ENCODE results near the gene ULK4. TPM values are rescaled to one million over a fixed set of nuclear protein-coding genes. Genes with fewer than 3 reads are reported as not detected.

Gene ULK4
- total RNA-seq, 1 donor from 2014 or later = 5.1 TPM

DNA sequence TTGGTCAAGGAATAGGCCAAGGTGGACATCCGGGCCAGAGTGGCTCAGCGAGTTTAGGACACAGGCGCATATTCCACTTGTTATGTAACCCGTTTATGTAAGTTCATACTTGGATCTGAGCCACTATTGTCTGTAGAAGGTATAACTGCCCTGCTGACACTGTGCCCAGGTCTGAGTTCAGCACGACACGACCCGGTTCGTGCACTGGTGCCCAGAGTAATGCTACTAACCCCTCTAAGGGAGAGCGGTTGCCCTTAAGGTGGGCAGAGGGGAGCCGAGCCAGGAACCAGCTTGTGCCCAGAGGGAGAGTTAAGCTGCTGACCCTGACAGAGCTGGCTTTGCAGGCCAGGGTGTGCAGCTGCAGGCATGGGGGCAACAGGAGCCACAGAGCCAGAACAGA lies 1.9 kb upstream of the ULK4 start:
- intact Hi-C loops (cut with DNase I) = loop anchor here (5.0 kb wide), 1 partner anchor 62 kb away; no protein-coding TSS in a partner anchor
- DNase-seq (ENCODE audit: low spot score) = no peak

DNA sequence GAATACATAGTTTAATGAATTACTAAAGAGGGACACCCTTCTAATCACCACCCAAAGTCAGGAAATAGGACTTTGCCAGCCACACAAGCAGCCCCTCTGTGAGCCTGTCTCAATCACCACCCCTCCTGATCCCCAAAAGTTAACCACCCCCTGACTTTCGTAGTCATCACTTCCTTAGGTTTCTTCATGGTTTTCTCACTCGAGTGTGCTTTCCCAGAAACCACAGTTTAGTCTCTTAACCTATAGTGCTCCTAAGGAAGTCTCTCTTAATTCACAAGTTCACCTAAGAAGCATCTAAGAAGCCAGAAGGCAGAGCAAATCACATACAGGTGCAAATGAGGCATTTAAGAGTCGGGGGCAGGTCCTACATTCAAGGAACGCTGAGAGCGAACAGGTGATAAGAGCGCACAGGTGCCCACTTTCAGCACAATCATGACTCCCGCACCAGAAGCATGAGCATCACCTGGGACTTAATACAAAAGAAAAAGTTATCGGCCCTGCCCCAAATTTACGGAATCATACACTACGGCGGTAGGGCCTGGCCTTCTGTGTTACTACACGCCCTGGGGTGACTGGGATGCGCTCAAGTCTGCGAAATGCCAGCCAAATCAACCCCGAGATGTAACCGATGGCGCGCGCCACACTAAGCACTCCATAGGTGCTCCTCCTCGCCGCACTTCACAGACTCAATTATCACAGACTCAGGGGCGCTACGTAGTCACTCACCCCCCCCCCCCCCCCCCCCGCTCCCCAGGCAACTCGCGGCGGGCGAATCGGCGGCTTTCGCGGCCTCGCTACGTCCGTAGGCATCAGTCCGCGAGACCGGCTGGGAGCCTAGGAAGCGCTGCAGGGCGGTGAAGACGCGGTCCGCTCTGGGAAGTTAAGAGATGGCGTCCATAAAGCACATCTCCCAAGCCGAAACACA lies 815 bp downstream of the ULK4 start:
- peak; percentile 77 for DNase-seq (ENCODE audit: low spot score)
- intact Hi-C loops (cut with DNase I) = loop anchor here (2.0 to 5.0 kb wide), 2 partner anchors 59 to 138 kb away; no protein-coding TSS in a partner anchor

GRCh38 chr3:41956574-41956973 lies 5.3 kb downstream of the ULK4 start:
- intact Hi-C loops (cut with DNase I) = no loop called here
- DNase-seq (ENCODE audit: low spot score) = no peak

DNA sequence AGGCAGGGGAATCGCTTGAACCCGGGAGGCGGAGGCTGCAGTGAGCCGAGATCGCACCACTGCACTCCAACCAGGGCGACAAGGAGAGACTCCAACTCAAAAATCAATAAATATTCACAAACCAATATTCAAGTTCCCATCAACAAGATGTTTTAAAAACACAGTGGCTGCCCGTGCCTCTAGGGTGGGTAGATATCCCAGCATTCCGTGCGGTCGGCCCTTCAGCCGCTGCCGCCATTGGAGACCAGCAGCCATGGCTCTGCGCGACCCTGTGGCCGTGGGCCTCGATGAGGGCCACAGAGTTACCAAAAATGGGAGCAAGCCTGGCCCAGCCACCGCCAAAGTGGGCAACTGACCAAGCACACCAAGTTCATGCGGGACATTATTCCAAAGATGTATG lies 6.7 kb downstream of the ULK4 start:
- intact Hi-C loops (cut with DNase I) = no loop called here

GRCh38 chr3:41943311-41943843 lies 18.5 kb downstream of the ULK4 start:
- DNase-seq (ENCODE audit: low spot score) = no peak
- intact Hi-C loops (cut with DNase I) = no loop called here

More for the DNA sequence above, 6.7 kb downstream of the ULK4 start:
- no peak for DNase-seq (ENCODE audit: low spot score)

DNA sequence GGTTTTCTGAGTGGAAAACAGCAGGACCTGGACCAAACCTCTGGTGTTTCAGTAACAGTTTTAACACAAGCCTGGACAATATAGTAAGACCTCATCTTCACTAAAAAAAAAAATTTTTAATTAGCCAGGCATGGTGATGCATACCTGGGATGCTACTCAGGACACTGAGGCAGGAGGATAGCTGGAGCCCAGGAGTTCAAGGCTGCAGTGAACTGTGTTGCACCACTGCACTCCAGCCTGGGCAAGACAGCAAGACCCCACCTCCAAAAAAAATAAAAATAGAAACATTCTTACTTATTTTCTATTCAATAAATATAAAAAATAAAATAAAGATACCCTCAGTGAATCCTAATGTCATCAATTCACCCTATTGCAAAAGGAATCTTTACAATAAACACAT lies 21.5 kb downstream of the ULK4 start:
- DNase-seq (ENCODE audit: low spot score) = no peak
- intact Hi-C loops (cut with DNase I) = no loop called here

GRCh38 chr3:41936384-41936783 lies 25.5 kb downstream of the ULK4 start:
- no peak for DNase-seq (ENCODE audit: low spot score)
- intact Hi-C loops (cut with DNase I) = no loop called here

- no peak for DNase-seq (ENCODE audit: low spot score)
- intact Hi-C loops (cut with DNase I) = no loop called here
Observed at GRCh38 chr3:41933154-41933676, 28.7 kb downstream of the ULK4 start.

GRCh38 chr3:41932464-41932863 lies 29.4 kb downstream of the ULK4 start:
- intact Hi-C loops (cut with DNase I) = no loop called here
- DNase-seq (ENCODE audit: low spot score) = no peak

GRCh38 chr3:41920406-41920965 lies 41.4 kb downstream of the ULK4 start:
- intact Hi-C loops (cut with DNase I) = no loop called here
- no peak for DNase-seq (ENCODE audit: low spot score)

- intact Hi-C loops (cut with DNase I) = no loop called here
- no peak for DNase-seq (ENCODE audit: low spot score)
Observed at GRCh38 chr3:41915353-41915752, 46.5 kb downstream of the ULK4 start.

DNA sequence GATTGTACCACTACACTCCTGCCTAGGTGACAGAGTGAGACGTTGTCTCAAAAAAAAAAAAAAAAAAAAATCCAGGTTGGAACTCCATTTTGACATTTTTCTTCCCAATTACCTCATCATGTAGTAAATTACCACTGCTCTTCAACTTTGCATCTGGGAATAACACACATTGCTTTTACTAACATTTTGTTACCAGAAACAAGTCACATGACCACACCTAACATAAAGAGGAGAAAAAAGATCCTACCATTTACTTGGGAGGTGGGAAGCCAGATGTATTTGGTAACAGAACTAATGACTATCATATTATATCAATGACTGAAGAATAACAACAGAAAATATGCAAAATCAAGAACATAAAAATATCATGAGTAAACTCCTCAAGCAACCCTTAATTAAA lies 49.6 kb downstream of the ULK4 start:
- DNase-seq (ENCODE audit: low spot score) = no peak
- intact Hi-C loops (cut with DNase I) = no loop called here

- intact Hi-C loops (cut with DNase I) = no loop called here
- no peak for DNase-seq (ENCODE audit: low spot score)
Observed at GRCh38 chr3:41907330-41908073, 54.4 kb downstream of the ULK4 start.

DNA sequence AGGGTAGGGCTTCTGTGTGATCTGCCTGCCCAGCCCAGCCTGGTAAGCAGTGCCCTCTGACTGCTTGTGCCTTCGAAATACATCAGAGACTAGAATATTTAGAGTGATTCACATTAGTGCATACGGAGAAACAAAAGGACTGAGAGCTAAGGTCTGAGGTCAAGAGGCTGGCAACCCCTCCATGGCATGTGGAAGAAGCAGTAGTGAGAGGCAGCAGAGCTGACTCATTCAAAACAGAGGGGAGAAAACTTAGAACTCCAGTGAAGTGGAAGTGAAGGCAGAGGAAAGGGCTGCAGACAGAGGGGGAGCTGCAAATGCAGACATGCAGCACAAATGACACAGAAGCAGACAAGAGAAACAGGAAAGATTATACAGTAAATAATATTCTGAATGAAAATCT lies 61.6 kb downstream of the ULK4 start:
- DNase-seq (ENCODE audit: low spot score) = no peak
- intact Hi-C loops (cut with DNase I) = loop anchor here (5.0 kb wide), 1 partner anchor 62 kb away; the partner anchor contains the start of gene ULK4

DNA sequence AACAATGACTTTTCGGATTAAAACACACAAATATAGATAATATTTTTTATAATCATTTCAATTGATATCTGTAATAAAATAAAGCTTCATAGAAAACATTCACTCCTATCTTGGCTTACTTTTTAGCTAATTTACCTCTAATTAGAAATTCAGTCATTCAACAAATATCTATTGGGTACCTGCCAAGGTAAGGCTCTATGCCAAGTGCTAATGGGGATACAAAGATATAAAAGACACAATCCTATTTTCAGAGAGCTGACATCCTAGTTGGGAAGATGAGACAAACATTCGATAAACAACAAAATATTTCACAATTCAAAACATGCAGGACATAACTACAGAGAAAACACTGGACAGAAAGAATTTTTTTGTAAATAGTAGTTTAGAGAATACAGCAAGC lies 63.3 kb downstream of the ULK4 start:
- no peak for DNase-seq (ENCODE audit: low spot score)
- intact Hi-C loops (cut with DNase I) = loop anchor here (5.0 to 10.0 kb wide), 4 partner anchors 114 to 646 kb away; no protein-coding TSS in a partner anchor

DNA sequence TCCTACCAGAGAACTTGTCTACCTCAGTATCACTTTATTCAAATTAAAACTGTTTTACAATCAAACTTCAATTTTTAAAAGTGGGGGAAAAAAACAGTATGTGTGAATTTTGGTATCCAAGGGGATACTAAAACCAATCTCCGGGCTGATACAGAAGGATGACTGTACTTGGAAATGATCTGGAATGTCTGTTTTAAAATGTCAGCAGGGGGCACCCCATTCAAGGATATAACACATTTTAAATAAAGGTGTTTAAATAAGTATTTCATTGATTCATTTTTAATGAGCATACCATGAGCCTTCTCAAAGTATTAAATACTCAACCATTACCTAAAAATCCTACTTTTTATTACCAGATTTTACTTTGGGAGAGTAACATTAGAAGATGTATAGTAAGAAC lies 67.9 kb downstream of the ULK4 start:
- no peak for DNase-seq (ENCODE audit: low spot score)
- intact Hi-C loops (cut with DNase I) = loop anchor here (1.0 to 10.0 kb wide), 4 partner anchors 205 to 651 kb away; no protein-coding TSS in a partner anchor

DNA sequence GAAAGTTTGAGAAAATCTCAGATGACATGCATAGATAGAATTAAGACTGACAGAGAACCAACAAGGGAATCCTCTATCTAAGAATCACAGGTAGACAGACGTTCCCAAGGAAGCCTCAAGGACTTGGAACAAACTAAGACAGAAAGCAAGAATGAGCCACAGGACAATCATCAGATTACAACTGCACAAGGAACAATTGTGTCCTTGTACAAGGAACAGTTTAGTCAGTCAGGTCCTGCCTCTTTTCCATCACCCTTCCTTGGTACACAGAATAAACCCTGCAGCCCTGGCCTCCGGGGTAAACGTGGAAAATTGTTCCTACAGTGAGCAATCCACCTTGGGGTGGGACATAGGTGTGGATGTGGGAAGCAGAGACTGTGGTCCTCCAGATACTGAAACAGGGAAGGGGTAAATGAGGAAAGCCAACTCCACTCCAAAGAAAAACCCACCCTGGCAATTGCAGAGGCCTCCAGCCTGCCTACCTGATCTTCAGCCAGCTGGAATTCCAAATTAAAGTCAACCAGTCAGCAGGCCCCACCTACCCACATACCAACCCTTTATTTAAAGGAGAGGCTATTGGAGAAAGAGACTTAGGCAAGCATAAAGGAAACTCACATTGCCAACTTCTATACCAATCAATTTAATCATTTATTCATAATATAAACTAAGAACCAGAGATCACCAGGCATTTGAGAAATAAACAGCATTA lies 73.4 kb downstream of the ULK4 start:
- intact Hi-C loops (cut with DNase I) = no loop called here
- DNase-seq (ENCODE audit: low spot score) = no peak

GRCh38 chr3:41882956-41883355 lies 78.9 kb downstream of the ULK4 start:
- intact Hi-C loops (cut with DNase I) = loop anchor here (2.0 to 5.0 kb wide), 2 partner anchors 1302 to 1556 kb away; no protein-coding TSS in a partner anchor
- no peak for DNase-seq (ENCODE audit: low spot score)
